Glomerular visceral epithelial cell (primary cell): ENCODE data around the gene DGKG.

ENCODE experiments used
- DNase-seq: peaks from one replicate; pipeline ENCODE4 v3.0.0-alpha.2; 2016; ENCODE audit errors: extremely low spot score

Gene DGKG

GRCh38 chr3:186171521-186171920 is 190.5 kb downstream of the DGKG start:
- DNase-seq = no peak

DNA sequence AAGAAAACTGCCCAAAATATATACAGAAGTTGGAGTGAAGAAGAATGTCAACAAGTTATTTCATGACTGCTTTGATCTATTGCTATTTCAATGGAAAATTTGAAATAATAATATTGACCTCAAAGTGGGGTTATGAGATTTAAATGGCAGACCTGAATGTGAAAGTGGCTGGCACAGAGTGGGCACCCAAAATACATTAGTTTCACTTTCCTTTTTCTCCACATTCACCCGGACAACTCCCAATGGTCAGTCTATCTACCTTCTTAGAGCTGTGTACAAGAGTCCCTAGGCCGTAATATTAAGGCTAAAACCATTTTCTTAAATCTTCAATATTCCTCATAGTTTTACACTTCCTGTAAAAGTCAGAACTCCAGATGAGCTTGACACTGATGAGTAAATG is 191.5 kb downstream of the DGKG start:
- no peak for DNase-seq

GRCh38 chr3:186169379-186169778 is 192.7 kb downstream of the DGKG start:
- no peak for DNase-seq

DNA sequence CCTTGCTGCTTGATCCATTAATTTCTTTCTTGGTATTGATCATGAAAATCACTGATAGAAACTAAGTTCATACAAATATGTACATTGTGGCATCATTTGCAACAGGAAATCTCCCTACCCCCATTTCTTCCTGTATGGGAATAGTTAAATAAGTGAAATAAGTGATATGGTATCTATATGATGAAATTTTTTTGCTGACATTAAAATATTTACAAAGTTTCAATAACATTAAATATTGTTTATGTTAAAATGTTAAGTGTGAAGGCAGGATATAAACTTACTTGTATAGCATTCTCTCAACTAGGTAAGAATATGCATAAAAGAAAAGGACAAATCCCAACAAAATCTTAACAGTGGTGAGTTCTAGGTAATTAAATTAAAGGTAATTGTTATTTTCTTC is 193.1 kb downstream of the DGKG start:
- no peak for DNase-seq

- no peak for DNase-seq
Observed at GRCh38 chr3:186167646-186168395, 194.2 kb downstream of the DGKG start.

GRCh38 chr3:186166491-186167288 is 195.3 kb downstream of the DGKG start:
- DNase-seq = no peak

GRCh38 chr3:186166036-186166435 is 196.0 kb downstream of the DGKG start:
- DNase-seq = no peak

- DNase-seq = no peak
Observed at GRCh38 chr3:186165331-186165730, 196.7 kb downstream of the DGKG start.

DNA sequence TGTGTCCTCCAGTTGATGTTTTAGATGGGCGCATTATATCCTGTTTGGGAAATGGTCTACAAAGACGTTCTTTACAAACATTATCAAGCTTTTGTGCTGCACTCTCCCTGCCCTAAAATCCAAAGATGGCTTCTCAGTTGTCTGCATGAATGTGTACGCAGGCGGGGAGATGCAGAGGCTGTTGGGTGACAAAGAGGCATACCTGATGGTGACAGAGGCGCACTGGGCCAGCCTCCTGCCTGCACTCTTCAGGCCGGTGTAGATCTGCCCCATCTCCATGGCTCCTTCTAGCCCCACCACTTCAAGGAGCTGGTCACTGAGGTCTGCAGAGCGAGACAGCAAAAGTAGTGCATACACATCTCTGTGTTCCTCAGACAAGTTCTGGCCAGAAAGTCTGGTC is 197.3 kb downstream of the DGKG start:
- no peak for DNase-seq

DNA sequence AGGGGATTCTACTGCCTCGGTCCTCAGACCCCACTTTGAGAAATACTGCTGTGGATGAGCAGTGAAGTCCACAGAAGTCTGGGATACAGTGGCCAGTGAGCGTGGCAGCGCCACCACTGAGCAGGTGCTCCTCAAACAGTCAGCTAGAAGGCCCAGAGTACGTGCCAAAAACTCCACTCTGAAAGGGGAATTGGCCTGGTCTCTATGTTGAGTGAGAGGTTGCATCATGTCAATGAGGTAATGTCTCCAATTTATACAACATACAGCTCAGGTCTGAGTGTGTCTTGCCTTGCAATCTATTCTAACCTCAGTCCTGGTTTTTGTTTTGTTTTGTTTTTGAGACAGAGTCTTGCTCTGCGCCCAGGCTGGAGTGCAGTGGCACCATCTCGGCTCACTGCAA is 199.8 kb downstream of the DGKG start:
- DNase-seq = no peak

DNA sequence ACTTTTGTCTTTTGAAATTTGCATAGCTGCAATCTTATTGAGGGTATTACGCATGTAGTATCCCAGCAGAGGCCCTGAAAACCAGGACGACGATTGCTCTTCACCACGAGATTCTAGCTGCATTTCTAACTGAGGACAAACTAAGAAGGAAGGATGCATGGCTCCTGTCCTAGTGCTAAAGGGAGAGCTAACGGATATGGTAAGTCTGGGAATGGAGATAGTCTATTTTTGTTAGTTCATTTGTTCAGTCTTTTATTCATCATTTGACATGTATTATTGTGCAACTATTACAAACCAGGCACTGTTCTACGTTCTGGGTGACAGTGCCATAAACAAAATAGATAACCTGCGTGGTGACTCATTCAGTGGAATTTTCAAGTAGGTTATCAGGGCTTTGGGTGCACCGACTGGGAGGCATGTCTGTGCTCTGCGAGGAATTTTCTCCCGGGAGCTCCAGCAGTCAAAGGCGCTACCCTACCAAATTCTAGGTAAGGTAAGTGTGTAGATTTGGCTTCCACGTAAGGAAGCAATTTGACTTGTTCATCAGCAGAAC is 201.3 kb downstream of the DGKG start:
- no peak for DNase-seq

- DNase-seq = no peak
Observed at GRCh38 chr3:186154641-186155040, 207.4 kb downstream of the DGKG start.

DNA sequence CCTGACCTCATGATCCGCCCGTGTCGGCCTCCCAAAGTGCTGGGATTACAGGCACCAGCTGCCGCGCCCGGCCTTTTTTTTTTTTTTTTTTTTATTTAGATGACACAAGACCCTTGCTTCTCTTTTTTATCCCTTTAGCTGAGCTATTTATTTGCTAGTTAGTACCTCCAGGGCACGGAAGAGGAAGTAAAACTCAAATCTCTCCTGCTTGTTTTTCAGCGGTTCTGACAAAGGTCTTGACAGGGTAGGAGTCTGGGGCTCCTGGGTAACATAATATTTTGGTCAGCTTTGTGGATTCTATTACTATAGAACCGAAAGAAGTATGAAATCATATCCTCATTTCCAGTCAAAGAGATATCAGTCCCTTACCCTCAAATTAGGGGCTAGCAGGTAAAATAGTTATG is 209.1 kb downstream of the DGKG start:
- no peak for DNase-seq

- DNase-seq = no peak
Observed at GRCh38 chr3:186152361-186152798, 209.7 kb downstream of the DGKG start.

GRCh38 chr3:186151077-186151971 is 210.7 kb downstream of the DGKG start:
- DNase-seq = no peak

GRCh38 chr3:186150041-186150830 is 211.8 kb downstream of the DGKG start:
- DNase-seq = no peak

- DNase-seq = no peak
Observed at GRCh38 chr3:186149319-186149960, 212.6 kb downstream of the DGKG start.

DNA sequence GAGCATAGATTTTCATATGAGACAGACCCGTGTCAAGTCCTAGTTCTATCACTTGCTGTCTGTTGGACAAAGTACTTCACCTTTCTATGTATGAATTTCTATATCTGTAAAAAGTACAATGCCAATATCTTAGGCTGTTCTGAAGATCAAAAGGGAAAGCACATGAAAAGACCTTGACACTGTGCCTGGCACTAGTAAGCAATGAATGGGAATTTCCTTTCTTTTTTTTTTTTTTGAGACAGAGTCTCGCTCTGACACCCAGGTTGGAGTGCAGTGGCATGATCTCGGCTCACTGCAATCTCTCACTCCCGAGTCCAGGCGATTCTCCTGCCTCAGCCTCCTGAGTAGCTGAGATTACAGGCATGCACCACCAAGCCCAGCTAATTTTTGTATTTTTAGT is 217.8 kb downstream of the DGKG start:
- DNase-seq = no peak

DNA sequence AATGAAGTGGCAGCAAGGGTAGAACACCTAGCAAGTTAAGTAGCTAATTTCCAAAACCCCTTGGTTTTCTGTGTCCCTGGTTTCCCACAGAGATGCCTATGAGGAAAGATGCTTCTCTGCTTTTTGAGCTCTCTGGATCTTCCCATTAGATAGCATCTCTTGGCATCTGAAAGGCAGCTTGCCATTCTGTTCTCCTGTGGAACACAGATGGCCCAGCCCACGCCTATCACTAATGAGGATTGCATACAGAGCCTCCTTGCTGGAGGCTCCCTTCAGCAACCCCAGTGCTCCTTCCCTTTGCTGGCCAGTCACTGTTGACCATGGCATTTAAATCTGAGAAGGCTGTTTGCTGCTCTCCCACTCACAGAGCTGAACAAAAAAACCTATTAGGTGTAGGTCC is 218.8 kb downstream of the DGKG start:
- no peak for DNase-seq

- no peak for DNase-seq
Observed at GRCh38 chr3:186142393-186142932, 219.6 kb downstream of the DGKG start.
